PFSK-1 (cell line): ENCODE measurements around the gene TNFSF13B.

Experiments used
- POLR2AphosphoS5 ChIP-seq: IDR thresholded peaks from 2 replicates; pipeline ENCODE4 v1.6.1; 2012; ENCODE audit warnings: low read depth, mild to moderate bottlenecking, control low read depth, low read length, moderate library complexity
- REST ChIP-seq, 2 experiments: IDR thresholded peaks; 2 replicates each; pipeline versions ENCODE4 v1.6.1 to v1.8.0; 2011 to 2012; ENCODE audit warnings: low read depth in 2 of 2, low read length in 2 of 2, control low read depth in 1 of 2, inconsistent platforms in 1 of 2, mild to moderate bottlenecking in 1 of 2, moderate library complexity in 1 of 2; ENCODE audit not compliant: insufficient read depth in 1 of 2
- SIN3A ChIP-seq: IDR thresholded peaks from 2 replicates; pipeline ENCODE4 v1.6.1; 2012; ENCODE audit warnings: mild to moderate bottlenecking, low read length, moderate library complexity, borderline replicate concordance; ENCODE audit not compliant: insufficient read depth
- TAF1 ChIP-seq: IDR thresholded peaks from 2 replicates; pipeline ENCODE4 v1.6.1; 2012; ENCODE audit warnings: low read length, control low read depth, borderline replicate concordance; ENCODE audit not compliant: insufficient read depth

DNA sequence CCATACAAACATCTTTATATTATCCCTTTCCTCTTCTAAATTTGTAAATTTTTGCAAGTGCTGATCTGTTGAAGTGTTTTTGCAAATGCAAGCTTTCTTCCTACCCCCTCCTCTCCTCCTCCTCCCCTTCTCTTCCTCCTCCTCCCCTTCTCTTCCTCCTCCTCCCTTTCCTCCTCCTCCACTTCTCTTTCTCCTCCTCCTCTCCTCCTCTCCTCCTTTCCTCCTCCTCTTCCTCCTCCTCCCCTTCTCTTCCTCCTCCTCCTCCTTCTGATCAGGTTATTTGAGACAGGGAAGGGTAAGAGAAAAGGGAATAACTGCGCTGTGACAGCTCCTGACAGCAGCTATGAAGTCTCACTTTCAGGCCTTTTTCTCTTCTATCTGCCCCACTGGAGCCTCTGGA is 8.9 kb downstream of the TNFSF13B start:
- TF ChIP-seq REST (IDR thresholded peaks at IDR 0.05; ENCODE audit: insufficient read depth in 1 of 2, low read depth in 2 of 2, low read length in 2 of 2) (no peak), POLR2AphosphoS5 (no peak), SIN3A (no peak), TAF1 (no peak)
